Limb (tissue), 2 donors: ENCODE results near the gene SMDT1.
"Not testable (repeated sequence)": the region's sequence is repeated elsewhere in the genome, so short reads cannot be mapped to it uniquely, and the experiment has no call there.

ENCODE experiments used
- DNase-seq, 2 donors: peaks; one replicate each; pipeline ENCODE4 v3.0.0-alpha.2; 2016; ENCODE audit errors: extremely low spot score in 2 of 2

SMDT1 gene

DNA sequence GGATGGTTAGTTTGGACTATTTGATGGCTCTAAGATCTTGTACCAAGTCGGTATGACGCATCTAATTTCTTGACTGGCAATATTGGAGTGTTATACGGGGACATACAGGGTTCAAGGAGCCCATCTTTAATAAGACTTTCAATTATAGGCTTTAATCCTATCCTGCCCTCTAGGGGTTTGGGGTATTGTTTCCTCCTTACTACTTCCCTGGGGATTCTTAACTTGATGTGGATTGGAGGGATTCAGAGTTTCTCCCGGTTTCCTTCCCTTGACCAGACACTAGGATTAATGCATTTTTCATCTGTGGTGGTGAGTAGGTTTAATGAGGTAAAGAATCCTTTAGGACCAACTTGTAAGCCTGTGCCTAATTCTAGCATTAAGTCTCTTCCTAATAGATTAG, 32.3 kb downstream of the SMDT1 start:
- no peak for DNase-seq

DNA sequence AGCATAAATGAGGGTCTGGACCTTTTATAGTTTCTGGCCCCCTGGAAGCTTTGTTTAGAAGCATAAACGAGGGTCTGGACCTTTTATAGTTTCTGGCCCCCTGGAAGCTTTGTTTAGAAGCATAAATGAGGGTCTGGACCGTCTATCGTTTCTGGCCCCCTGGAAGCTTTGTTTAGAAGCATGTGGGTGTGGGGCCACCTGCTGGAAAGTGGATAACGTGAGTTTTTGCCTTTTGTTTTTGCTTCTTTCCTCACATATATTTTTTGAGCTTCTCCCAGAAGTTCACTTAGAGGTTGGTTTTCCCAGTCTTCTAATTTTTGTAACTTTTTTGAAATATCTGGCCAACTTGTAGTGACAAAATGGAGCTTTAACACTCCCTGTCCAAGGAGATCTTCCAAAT, 33.3 kb downstream of the SMDT1 start:
- not testable (repeated sequence) for DNase-seq

DNA sequence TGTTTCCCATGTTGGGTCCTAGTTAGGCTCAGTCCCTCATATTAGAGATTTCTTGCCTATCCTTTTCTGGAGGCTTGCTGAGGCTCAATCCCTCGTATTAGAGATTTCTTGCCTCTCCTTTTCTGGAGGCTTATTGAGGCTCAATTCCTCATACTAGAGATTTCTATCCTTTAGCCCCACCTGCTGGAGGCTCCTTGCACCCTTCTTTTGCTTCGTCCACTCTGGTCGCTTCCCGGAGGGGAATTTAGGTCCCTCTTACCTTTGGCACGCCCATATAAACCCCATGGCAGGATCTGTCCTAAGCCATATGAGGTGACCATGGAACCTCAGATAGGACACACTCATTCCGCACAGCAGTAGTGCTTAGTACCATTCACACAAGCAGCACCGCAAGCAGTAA, 35.2 kb downstream of the SMDT1 start:
- no peak for DNase-seq

DNA sequence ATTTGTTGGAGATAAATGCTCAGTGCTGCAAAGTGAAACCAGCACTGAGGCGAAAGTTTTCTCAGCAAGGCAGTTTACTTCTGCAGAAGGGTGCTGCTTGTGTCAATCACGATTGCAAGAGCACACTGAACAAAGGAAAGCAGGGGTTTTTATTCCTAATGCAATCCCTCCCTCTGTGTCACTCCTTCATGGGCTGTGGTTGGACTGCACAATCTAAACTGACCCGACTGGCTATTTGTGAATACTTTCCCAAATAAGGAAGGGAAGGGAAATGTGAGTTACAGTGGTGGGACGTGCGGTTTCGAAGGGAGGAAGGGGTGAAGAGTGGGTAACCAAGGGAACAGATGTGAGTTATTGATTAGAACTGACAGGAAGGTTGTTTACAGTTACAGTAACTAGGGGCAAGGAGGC, 35.9 kb downstream of the SMDT1 start:
- DNase-seq = not testable (repeated sequence)

DNA sequence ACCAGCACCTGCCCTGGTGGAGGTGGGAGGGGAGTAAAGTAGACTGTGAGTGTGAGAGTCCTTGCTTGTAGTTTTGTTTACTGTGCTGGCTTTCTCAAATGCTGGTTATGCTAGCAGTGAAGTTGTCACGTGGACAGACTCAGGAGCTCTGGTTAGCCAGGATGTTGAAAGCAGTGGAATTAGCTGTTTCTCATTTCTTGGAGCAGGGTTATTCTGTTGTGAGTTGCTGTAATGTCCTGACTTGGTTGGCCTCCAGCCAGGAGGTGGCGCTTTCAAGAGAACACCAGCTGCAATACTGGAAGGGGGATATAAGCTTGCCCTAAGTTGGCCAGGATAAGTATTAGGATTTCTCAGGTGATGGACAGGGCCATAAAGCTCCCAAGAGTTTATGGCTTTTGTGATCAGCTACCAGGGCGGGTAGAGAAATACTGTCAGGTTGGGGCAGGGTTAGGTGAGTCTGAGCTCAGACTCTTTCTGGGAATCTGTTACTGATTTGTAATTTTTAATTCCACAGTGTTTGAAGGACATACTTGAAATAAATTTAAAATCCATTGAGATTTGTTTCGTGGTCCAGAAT, 37.4 kb downstream of the SMDT1 start:
- DNase-seq = no peak

DNA sequence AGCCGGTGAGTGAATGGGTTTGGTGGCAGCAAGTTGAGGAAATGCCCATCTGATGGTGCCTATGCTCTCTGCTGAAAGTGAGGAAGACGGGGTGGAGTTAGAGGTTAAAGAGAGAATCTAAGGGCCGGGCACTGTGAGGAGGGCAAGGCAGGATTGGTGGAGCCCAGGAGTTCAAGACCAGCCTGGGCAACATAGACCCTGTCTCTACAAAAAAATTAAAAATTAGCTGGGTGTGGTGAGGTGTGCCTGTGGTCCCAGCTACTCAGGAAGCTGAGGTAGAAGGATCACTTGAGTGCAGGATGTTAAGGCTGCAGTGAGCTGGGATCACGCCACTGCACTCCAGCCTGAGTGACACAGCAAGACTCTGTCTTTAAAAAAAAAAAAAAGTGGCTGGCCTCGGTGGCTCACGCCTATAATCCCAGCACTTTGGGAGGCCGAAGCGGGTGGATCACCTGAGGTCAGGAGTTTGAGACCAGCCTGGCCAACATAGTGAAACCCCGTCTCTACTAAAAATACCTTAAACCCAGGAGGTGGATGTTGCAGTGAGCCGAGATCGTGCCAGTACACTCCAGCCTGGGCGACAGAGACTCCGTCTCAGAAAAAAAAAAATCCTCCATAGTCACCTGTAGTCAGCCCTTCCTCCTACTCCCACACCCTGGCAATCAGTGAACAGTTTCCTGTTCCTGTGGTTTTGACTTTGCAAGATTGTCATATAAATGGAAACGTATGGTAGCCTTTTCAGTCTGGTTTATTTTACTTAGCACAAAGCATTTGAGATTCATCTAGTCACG, 40.9 kb downstream of the SMDT1 start:
- not testable (repeated sequence) for DNase-seq

DNA sequence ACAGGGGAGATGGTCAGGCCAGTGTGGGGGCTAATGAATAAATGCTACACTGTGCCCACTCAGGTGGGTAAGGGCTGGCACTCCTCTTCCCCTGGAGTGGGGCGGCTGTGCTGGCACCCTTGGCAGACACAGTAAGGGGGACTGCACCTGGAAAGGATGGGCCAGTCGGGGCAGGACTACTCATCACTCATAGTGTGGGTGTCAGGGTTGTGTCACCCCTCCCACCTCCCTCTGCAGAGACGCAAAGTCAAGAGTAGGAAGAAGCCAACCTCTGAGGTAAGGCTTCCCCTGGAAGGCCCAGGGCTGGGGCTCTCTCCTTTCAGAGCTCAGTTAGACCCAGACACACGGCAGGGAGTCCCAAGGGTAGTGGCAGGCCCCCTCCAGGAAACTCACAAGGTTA, 44.0 kb downstream of the SMDT1 start:
- not testable (repeated sequence) for DNase-seq

DNA sequence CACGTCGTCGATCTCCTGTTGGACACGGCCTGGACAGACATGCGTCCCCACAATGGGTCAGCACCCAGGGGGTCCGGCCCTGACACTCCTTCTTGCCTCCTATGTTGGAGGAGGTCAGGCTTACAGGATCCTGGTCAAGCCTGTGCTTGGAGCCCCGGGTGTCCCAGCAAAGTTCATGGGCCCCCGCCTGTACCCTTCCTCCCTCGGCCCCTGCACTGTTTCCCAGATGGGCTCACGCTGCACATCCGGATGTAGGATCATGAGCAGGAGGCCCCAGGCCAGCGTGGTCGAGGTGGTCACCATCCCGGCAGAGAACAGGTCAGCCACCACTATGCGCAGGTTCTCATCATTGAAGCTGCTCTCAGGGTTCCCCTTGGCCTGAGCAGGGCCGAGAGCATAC, 48.1 kb downstream of the SMDT1 start:
- no peak for DNase-seq

DNA sequence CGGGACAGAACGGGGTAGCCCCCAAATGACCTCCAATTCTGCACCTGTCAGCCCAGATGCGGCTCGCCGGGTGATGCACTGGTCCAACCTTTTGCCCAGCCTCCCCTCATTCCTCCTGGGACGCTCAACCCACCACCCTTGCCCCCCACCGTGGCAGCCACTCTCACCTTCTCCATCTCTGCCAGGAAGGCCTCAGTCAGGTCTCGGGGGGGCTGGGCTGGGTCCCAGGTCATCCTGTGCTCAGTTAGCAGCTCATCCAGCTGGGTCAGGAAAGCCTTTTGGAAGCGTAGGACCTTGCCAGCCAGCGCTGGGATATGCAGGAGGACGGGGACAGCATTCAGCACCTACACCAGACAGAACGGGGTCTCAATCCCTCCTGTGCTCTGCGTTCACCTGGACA, 48.5 kb downstream of the SMDT1 start:
- DNase-seq = not testable (repeated sequence)

DNA sequence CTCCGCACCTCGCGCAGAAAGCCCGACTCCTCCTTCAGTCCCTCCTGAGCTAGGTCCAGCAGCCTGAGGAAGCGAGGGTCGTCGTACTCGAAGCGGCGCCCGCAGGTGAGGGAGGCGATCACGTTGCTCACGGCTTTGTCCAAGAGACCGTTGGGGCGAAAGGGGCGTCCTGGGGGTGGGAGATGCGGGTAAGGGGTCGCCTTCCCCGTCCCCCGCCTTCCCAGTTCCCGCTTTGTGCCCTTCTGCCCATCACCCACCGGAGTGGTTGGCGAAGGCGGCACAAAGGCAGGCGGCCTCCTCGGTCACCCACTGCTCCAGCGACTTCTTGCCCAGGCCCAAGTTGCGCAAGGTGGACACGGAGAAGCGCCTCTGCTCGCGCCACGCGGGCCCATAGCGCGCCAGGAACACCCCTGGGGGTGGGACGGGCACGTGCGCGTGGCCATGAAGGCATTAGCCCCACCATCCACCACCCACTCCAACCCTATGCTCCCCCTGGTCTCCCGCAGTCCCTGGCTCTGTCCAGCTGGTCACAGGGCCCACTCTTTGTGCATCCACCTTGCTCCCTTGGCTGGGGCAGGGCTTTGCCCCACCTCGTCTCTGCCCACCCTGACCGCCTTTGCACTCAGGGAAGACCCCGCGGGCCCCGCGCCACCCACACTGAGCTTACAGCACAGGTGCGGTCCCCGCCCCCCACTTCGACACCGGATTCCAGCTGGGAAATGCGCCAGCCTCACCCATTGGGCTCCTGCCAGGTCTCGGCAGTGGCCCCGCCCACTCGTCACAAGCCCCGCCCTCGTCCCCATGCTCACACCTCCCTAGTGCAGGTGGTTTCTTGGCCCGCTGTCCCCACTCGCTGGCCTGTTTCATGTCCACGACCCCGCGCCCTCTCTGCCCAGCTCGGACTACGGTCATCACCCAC, 49.5 kb downstream of the SMDT1 start:
- not testable (repeated sequence) for DNase-seq

DNA sequence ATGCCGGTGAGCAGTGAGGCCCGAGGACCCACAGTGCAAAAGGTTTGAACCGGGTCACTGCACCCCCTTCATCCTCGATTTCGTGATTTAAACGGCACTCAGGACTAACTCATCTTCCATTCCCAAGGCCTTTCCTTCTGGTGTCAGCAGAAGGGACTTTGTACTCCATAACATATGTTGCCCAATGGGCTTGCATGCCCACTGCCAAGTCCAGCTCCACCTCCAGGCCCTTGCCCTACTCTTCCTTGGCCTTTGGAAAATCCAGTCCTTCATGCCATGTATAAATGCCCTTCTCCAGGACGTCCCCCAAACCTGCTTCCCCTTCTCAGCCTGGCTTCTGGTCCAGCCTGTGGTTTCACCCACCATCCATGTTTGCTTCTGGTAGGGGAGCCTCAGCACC, 50.7 kb downstream of the SMDT1 start:
- DNase-seq = not testable (repeated sequence)

DNA sequence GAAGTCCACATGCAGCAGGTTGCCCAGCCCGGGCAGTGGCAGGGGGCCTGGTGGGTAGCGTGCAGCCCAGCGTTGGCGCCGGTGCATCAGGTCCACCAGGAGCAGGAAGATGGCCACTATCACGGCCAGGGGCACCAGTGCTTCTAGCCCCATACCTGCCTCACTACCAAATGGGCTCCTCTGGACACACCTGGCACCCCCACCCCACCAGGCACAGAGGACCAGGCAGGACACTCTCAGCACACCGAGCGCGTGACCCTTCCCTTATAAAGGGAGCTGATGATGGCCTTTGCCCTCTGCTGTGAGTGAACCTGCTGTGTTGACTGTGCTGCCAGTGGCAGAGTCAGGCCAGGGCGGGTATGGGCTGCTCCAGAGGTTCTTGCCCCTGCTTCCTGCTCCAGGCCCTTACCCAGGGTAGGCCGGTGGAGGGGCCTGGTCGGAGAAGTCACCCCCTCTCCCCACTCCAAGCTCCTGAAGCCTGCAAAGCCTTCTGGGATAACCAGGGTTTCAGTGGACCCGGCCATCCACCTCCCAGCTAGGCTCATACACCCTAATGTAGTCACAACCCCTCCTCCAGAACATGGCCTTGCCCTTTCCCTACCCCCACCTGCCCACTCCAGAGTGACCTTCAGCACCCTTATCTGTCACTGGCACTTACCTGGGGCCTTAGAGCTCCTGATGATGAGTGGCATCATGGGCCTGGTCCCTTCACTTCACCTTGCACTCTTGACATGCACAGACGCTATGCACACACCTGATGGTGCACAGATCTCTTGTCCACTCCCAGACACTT, 51.3 kb downstream of the SMDT1 start, which contains the start of gene CYP2D6:
TSS of gene CYP2D6 (minus strand) at position 172 of the 793 bp plus-strand sequence. CDS start at position 153, 19 bp downstream.
- not testable (repeated sequence) for DNase-seq

DNA sequence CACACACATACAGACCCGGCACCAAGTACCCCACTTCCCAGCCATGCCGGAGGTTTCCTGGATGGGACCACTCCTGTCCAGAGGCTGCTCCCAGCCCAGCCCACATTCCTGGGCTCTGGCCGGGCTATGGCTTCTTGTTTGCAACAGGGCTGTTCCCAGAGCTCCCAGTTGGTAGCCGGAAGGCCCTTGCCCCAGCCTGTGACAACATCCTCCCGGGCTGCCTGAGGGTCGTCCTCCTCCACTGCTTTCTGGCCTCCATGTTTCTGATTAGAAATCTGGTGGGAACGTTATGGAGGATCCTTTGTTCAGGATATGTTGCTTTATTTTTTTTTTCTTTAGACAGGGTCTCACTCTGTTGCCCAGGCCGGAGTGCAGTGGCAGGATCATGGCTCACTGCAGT, 52.1 kb downstream of the SMDT1 start:
- no peak for DNase-seq

DNA sequence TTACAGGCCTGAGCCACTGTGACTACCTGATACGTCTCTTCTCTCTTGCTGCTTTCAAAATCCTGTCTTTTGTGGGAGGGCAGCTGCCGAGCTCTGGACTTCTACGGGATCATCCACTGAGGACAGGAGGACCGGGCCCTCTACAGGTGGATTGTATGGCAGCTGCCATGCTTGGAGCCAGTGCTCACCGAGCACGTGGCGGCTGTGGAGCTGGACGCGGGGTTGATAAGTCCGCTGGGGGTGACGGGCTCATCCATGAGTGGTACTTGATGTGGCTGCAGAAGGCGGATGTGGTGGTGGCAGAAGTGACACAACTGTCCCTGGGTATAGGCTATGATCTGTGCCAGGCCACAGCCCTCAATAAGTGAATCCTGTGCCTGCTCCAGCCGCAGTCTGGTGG, 53.0 kb downstream of the SMDT1 start:
- no peak for DNase-seq
